Effector CD4-positive, alpha-beta T cell (primary cell): ENCODE measurements around the gene POC1B.

Experiments used
- DNase-seq: peaks from one replicate; pipeline ENCODE4 v3.0.0-alpha.2; 2020

POC1B gene

GRCh38 chr12:89379839-89380467 is 145.9 kb downstream of the POC1B start:
- no peak for DNase-seq

GRCh38 chr12:89379148-89379838 is 146.6 kb downstream of the POC1B start:
- DNase-seq, result no peak

- DNase-seq, result no peak
Observed at GRCh38 chr12:89376844-89377243, 149.0 kb downstream of the POC1B start.

DNA sequence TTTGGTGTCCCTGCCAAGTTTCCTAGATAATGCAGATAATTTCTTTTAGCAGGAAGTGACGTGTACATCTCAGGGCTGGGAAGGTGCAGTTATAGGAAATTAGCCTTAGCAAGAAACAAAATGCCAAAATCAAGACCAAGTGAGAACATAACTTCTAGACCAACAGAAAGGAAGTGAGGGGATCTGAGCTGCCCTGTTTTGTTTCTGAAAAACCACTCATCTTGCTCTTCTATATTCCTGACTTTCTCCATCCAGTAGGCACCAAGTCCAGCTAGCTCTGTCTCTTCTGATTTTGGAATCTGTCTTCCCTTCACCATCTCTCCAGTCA is 149.7 kb downstream of the POC1B start:
- DNase-seq, result no peak

DNA sequence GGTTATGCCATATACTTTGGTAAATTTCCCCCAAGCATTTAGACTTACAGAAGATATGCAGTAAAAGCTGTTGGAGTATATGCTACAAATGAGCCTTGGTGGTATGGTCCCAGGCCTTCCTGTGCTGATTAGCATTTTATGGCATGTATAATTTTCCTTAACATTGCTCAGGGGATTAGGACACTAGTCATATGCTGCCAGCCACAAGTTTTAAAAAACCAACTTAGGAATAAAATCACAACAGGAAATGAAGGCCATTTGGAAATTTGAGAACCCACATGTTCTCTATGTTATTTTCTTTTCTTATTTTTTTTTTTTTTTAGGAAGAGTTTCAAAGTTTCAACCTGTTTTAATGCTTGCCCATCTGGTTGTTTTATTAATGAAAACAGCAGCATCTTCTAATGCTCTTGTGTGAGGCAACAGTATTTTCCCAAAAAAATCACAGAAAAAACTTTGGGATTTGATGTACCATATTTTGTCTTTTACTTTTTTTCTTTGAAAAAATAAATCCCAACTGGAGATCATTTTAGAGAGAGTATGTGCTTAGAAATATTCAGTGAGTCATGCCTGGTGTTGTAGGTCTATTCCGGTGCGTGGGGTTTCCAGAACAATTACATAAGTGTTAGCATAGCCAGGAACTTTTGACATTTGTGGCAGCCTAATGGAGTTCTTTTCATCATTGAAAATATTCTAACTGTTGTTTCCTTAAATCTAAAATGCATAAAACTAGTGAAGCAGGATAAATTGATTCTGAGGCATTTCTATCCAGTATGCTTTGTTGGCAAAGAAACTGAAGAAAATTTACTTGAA is 151.9 kb downstream of the POC1B start:
- no peak for DNase-seq

DNA sequence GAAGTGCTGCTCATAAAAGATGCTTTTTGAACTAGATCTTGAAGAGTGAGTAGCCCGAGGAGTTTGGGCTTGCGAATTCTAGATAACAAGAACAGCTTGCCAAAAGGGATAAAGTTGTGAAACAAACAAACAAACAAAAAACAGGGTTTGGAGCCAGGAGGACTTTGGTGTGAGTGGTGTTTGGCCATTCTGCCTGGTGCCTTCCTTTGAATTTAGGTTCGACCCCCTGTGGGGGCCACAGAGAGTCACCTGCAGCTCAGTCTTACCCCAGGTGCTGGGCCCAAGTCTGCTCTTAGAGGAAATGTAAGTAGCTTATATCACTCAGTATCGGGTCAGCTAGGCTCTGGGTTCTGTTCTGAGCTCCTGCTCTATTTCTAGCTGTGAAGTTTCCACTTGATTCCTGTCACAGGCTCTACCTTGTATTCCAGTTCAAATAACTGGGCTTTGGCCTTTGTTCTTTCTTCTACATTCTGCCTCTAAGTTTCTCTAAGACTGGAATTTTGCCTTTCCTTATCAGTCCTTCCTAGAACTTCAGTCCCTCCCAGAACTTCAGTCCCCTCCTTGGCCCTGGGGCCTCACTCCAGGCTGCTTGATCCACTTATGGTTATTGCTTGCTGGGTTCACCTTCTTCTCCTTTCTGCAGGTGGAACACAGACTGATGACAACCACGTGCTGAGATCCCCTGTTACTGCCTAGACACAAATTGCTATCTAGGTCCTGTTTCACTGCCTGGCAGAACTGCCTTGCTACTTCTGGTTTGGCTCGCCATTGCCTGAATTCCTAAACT is 153.1 kb downstream of the POC1B start:
- no peak for DNase-seq

GRCh38 chr12:89370850-89371249 is 155.0 kb downstream of the POC1B start:
- DNase-seq, result no peak

DNA sequence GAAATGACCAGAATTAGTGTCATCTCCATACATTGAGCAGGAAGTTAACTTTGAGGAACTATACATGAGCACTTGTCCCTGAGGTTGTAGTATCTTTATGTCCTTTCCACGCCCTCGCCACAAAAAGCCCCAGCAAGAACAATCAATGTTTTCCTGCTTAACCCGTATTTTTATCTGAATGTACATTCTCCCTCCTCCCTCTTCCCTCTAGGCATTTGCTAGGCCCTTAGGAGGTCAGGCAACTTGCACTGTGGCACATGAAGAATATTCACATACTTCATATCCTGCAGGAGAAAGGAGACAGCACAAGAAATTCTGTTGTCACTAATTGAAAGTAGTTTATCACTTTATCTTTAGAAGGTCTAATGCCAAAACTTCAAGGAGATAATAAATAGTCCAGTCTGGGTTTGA is 155.4 kb downstream of the POC1B start:
- no peak for DNase-seq
